Activated CD4-positive, alpha-beta T cell treated with anti-CD3 and anti-CD28 coated beads for 36 hours (primary cell): ENCODE measurements around the gene SSUH2. TPM values are rescaled to one million over a fixed set of nuclear protein-coding genes. Genes with fewer than 3 reads are reported as not detected.

Experiments used
- ATAC-seq: fragments of 200-7000 bp; cut with Tn5 transposase; one replicate; pipeline ENCODE4 v1.10.0; 2021; ENCODE audit warnings: mild to moderate bottlenecking, moderate library complexity
- CTCF ChIA-PET: fragments of 350-600 bp; sonication (Branson Sonifier 250); formaldehyde crosslinking; loops from one replicate; lab custom pipeline; 2021; ENCODE audit warnings: antibody characterized with exemption; lab: Charles Lee
- POLR2A ChIA-PET: fragments of 350-600 bp; sonication (Branson Sonifier 250); formaldehyde crosslinking; loops from one replicate; lab custom pipeline; 2021; ENCODE audit warnings: antibody characterized with exemption, inconsistent platforms; lab: Charles Lee
- DNase-seq: peaks from one replicate; pipeline ENCODE4 v3.0.0-alpha.2; 2020
- H3K27ac Mint-ChIP-seq: one replicate; pipeline ENCODE4 v1.8.0; 2021; ENCODE audit warnings: mixed read lengths
- H3K27me3 Mint-ChIP-seq: one replicate; pipeline ENCODE4 v1.8.0; 2021; ENCODE audit warnings: mixed read lengths
- H3K36me3 Mint-ChIP-seq: one replicate; pipeline ENCODE4 v1.8.0; 2021; ENCODE audit warnings: low read depth, mixed read lengths
- H3K4me1 Mint-ChIP-seq: one replicate; pipeline ENCODE4 v1.8.0; 2021; ENCODE audit warnings: mixed read lengths
- H3K4me3 Mint-ChIP-seq: one replicate; pipeline ENCODE4 v1.8.0; 2021; ENCODE audit warnings: mild to moderate bottlenecking, moderate library complexity, mixed read lengths
- H3K9me3 Mint-ChIP-seq: one replicate; pipeline ENCODE4 v1.8.0; 2021; ENCODE audit warnings: low read depth, mixed read lengths
- intact Hi-C, 2 experiments: fragments of 100-400 bp; cut with DNase I in 1 of 2; cut with micrococcal nuclease in 1 of 2; formaldehyde crosslinking; loops; one replicate each; pipeline versions ENCODE4 v1.14.2 to v1.15.1; 2022 to 2024; cut with DNase I, micrococcal nuclease
- total RNA-seq, 2 experiments: library from RNA; stranded (reverse); gene quantifications; one replicate each; pipeline ENCODE4 v1.2.3, GENCODE V29; 2021

The SSUH2 gene
- total RNA-seq, 2 experiments from 2014 or later, result 0.09 to 0.11 TPM

GRCh38 chr3:8621872-8622271 is 22.7 kb downstream of the SSUH2 start:
- intact Hi-C loops, result loop anchor here (2.0 to 5.0 kb wide), 2 partner anchors 179 to 300 kb away; no protein-coding TSS in a partner anchor
- Mint-ChIP-seq H3K4me1 (no peaks in the 10 kb centered on the region), H3K4me3 (no peak overlapping the region), H3K27ac (no peak overlapping the region), H3K36me3 (no peaks in the 10 kb centered on the region), H3K27me3 (peaks cover 12% of the 10 kb centered on the region), H3K9me3 (peaks cover 3% of the 10 kb centered on the region)
- POLR2A ChIA-PET, result no interaction called here
- no peak for DNase-seq
- ATAC-seq, result no peak
- CTCF ChIA-PET, result interaction anchor here (0.6 to 1.7 kb wide), 4 partner anchors 10 to 188 kb away, joined by 3 to 4 read pairs (median 4); no protein-coding TSS in a partner anchor

GRCh38 chr3:8621141-8621540 is 23.5 kb downstream of the SSUH2 start:
- no peak for DNase-seq
- Mint-ChIP-seq H3K9me3 (peaks cover 3% of the 10 kb centered on the region), H3K4me3 (no peak overlapping the region), H3K27ac (no peak overlapping the region), H3K27me3 (peaks cover 12% of the 10 kb centered on the region), H3K4me1 (no peaks in the 10 kb centered on the region), H3K36me3 (no peaks in the 10 kb centered on the region)
- ATAC-seq, result no peak
- POLR2A ChIA-PET, result no interaction called here
- CTCF ChIA-PET, result interaction anchor here (0.6 to 1.7 kb wide), 3 partner anchors 139 to 204 kb away, joined by 3 to 4 read pairs (median 3); no protein-coding TSS in a partner anchor
- intact Hi-C loops, result loop anchor here in 1 of 2 experiments (5.0 kb wide), 1 partner anchor 299 kb away; no protein-coding TSS in a partner anchor

- H3K27me3 Mint-ChIP-seq, result peaks cover 7% of the 10 kb centered on the region
- H3K9me3 Mint-ChIP-seq, result peaks cover 3% of the 10 kb centered on the region
- ChIA-PET POLR2A (no interaction called here), CTCF (interaction anchor here (1.3 kb wide), 1 partner anchor 201 kb away, joined by 3 read pairs; no protein-coding TSS in a partner anchor)
- intact Hi-C loops, result no loop called here
- H3K27ac Mint-ChIP-seq, result no peak overlapping the region
- H3K4me3 Mint-ChIP-seq, result no peak overlapping the region
- ATAC-seq (no peak), DNase-seq (no peak)
- no peaks in the 10 kb centered on the region for H3K4me1 Mint-ChIP-seq
- H3K36me3 Mint-ChIP-seq, result no peaks in the 10 kb centered on the region
These were observed 25.1 kb downstream of the SSUH2 start for GRCh38 chr3:8619548-8619947.

GRCh38 chr3:8618950-8619349 is 25.6 kb downstream of the SSUH2 start:
- peaks cover 5% of the 10 kb centered on the region for H3K27me3 Mint-ChIP-seq
- H3K36me3 Mint-ChIP-seq, result no peaks in the 10 kb centered on the region
- no peak for DNase-seq
- CTCF ChIA-PET, result interaction anchor here (0.6 to 1.3 kb wide), 2 partner anchors 176 to 201 kb away, joined by 3 read pairs; no protein-coding TSS in a partner anchor
- H3K4me1 Mint-ChIP-seq, result no peaks in the 10 kb centered on the region
- POLR2A ChIA-PET, result no interaction called here
- ATAC-seq, result no peak
- H3K9me3 Mint-ChIP-seq, result peaks cover 3% of the 10 kb centered on the region
- no peak overlapping the region for H3K27ac Mint-ChIP-seq
- intact Hi-C loops, result no loop called here
- no peak overlapping the region for H3K4me3 Mint-ChIP-seq

GRCh38 chr3:8617921-8618320 is 26.7 kb downstream of the SSUH2 start:
- Mint-ChIP-seq H3K4me3 (no peak overlapping the region), H3K27me3 (peaks cover 2% of the 10 kb centered on the region), H3K36me3 (no peaks in the 10 kb centered on the region), H3K27ac (no peak overlapping the region), H3K9me3 (peaks cover 3% of the 10 kb centered on the region), H3K4me1 (no peaks in the 10 kb centered on the region)
- ATAC-seq (no peak), DNase-seq (no peak)
- POLR2A ChIA-PET, result no interaction called here
- intact Hi-C loops, result no loop called here
- CTCF ChIA-PET, result no interaction called here

- DNase-seq (no peak), ATAC-seq (no peak)
- intact Hi-C loops, result no loop called here
- CTCF ChIA-PET, result no interaction called here
- POLR2A ChIA-PET, result no interaction called here
- Mint-ChIP-seq H3K27ac (no peak overlapping the region), H3K4me1 (no peaks in the 10 kb centered on the region), H3K36me3 (no peaks in the 10 kb centered on the region), H3K4me3 (no peak overlapping the region), H3K9me3 (peaks cover 2% of the 10 kb centered on the region), H3K27me3 (peaks cover 5% of the 10 kb centered on the region)
These were observed 33.6 kb downstream of the SSUH2 start for GRCh38 chr3:8610951-8611350.

GRCh38 chr3:8608791-8609467 is 35.7 kb downstream of the SSUH2 start:
- H3K9me3 Mint-ChIP-seq, result peaks cover 2% of the 10 kb centered on the region
- peaks cover 5% of the 10 kb centered on the region for H3K27me3 Mint-ChIP-seq
- no peaks in the 10 kb centered on the region for H3K36me3 Mint-ChIP-seq
- no peak overlapping the region for H3K27ac Mint-ChIP-seq
- POLR2A ChIA-PET, result no interaction called here
- H3K4me1 Mint-ChIP-seq, result no peaks in the 10 kb centered on the region
- intact Hi-C loops, result no loop called here
- CTCF ChIA-PET, result interaction anchor here (0.7 kb wide), 1 partner anchor 166 kb away, joined by 3 read pairs; no protein-coding TSS in a partner anchor
- DNase-seq (no peak), ATAC-seq (no peak)
- no peak overlapping the region for H3K4me3 Mint-ChIP-seq

- Mint-ChIP-seq H3K9me3 (peaks cover 2% of the 10 kb centered on the region), H3K4me3 (no peak overlapping the region), H3K36me3 (no peaks in the 10 kb centered on the region), H3K4me1 (no peaks in the 10 kb centered on the region), H3K27me3 (peaks cover 5% of the 10 kb centered on the region), H3K27ac (no peak overlapping the region)
- intact Hi-C loops, result no loop called here
- POLR2A ChIA-PET, result no interaction called here
- CTCF ChIA-PET, result interaction anchor here (1.1 kb wide), 1 partner anchor 15 kb away, joined by 3 read pairs; no protein-coding TSS in a partner anchor
- ATAC-seq (no peak), DNase-seq (no peak)
These were observed 36.4 kb downstream of the SSUH2 start for GRCh38 chr3:8608041-8608790.

GRCh38 chr3:8607234-8608040 is 37.2 kb downstream of the SSUH2 start:
- Mint-ChIP-seq H3K4me3 (no peak overlapping the region), H3K36me3 (no peaks in the 10 kb centered on the region), H3K4me1 (no peaks in the 10 kb centered on the region), H3K27ac (no peak overlapping the region), H3K9me3 (peaks cover 2% of the 10 kb centered on the region), H3K27me3 (peaks cover 5% of the 10 kb centered on the region)
- intact Hi-C loops, result loop anchor here in 1 of 2 experiments (1.0 kb wide), 1 partner anchor 165 kb away; no protein-coding TSS in a partner anchor
- DNase-seq (peak; percentile 15), ATAC-seq (no peak)
- POLR2A ChIA-PET, result no interaction called here
- CTCF ChIA-PET, result interaction anchor here (1.1 kb wide), 1 partner anchor 14 kb away, joined by 3 read pairs; no protein-coding TSS in a partner anchor

GRCh38 chr3:8606701-8607231 is 37.8 kb downstream of the SSUH2 start:
- intact Hi-C loops, result loop anchor here in 1 of 2 experiments (1.0 kb wide), 1 partner anchor 164 kb away; no protein-coding TSS in a partner anchor

GRCh38 chr3:8604988-8605387 is 39.6 kb downstream of the SSUH2 start:
- Mint-ChIP-seq H3K4me3 (no peak overlapping the region), H3K27ac (no peak overlapping the region), H3K9me3 (no peaks in the 10 kb centered on the region), H3K36me3 (no peaks in the 10 kb centered on the region), H3K4me1 (no peaks in the 10 kb centered on the region), H3K27me3 (peaks cover 3% of the 10 kb centered on the region)
- ChIA-PET CTCF (no interaction called here), POLR2A (no interaction called here)
- intact Hi-C loops, result no loop called here
- ATAC-seq (no peak), DNase-seq (no peak)

More at GRCh38 chr3:8606701-8607231, 37.8 kb downstream of the SSUH2 start:
- no peak overlapping the region for H3K4me3 Mint-ChIP-seq
- no peaks in the 10 kb centered on the region for H3K36me3 Mint-ChIP-seq
- ChIA-PET POLR2A (no interaction called here), CTCF (no interaction called here)
- no peaks in the 10 kb centered on the region for H3K4me1 Mint-ChIP-seq
- no peak overlapping the region for H3K27ac Mint-ChIP-seq
- H3K9me3 Mint-ChIP-seq, result peaks cover 2% of the 10 kb centered on the region
- peaks cover 5% of the 10 kb centered on the region for H3K27me3 Mint-ChIP-seq
- DNase-seq, result no peak
- no peak for ATAC-seq
